Activated naive CD4-positive, alpha-beta T cell treated with Interleukin-2 at 50 U/mL for 16 hours (primary cell): ENCODE data around the gene AKAP14.
"Not testable (repeated sequence)": the region's sequence is repeated elsewhere in the genome, so short reads cannot be mapped to it uniquely, and the experiment has no call there.

ENCODE experiments used
- DNase-seq: peaks from one replicate; pipeline ENCODE4 v3.0.0-alpha.2; 2020

Gene AKAP14

DNA sequence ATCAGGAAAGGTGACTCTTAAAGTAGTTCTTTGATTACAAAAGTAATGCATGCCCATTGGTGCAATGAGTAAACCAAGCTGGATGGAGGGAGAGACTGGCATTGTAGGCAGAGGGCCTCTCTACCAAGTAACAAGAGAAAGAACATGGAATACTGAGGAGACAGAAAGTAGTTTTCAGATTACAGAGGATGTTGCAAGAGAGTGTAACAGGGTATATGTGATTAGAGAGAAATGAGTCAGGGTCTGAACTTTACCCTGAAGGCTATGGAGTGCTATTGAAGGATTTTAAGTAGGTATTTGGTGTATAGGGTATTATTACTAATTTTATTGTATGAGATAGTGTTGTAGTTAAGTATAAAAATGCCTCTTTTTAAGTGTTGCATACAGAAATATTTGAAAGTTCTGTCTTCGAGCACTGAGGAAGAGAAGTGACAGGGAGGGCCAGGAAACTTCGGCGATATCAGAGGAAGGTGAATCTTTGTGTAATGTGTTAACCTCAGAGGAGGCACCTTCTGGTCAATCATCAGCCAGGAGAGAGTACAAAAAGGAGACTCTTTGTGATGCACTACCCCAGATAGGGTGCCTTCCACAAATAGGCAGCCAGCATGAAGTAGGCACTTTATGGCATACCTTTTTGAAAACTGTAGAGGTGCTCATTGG, 39.7 kb downstream of the AKAP14 start:
- no peak for DNase-seq

DNA sequence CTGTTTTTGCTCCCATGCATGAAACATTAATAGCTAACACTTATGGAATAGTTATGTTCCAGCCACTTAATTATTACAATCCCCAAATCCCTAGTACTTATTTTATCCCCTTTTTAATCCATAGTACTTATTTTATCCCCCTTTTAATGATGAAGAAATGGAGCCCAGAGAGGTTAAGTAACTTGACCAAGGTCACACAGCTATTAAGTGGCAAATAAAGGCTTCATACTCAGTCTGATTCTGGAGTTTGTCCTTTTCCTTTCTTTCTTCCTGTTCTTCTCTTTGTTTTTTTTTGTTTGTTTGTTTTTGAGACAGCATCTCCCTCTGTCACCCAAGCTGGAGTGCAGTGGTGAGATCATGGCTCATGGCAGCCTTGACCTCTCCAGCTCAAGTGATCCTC, 45.6 kb downstream of the AKAP14 start:
- DNase-seq: no peak

DNA sequence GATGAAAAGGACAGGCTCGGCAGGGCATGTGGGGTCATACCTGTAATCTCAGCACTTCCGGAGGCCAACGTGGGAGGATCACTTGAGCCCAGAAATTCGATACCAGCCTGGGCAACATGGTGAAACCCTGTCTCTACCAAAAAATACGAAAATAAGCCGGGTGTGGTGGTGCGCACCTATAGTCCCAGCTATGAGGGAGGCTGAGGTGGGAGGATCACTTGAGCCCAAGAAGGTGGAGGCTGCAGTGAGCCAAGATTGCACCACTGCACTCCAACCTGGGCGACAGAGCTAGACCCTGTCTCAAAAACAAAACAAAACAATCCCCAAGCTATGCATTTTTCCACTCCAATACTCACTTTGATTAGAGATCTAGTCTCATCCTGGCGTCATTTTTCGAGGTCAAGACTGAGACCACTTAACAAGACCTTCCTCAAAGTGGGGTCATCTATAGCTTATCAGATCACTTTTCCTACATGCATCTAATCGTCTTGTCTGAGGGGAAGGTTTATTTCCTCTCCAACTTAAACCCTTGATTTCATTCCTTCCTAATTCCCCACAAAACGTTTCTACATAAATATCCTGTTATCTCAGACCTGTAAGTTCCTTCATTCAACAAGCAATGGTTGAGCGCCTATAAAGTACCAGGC, 46.6 kb downstream of the AKAP14 start:
- DNase-seq: no peak

DNA sequence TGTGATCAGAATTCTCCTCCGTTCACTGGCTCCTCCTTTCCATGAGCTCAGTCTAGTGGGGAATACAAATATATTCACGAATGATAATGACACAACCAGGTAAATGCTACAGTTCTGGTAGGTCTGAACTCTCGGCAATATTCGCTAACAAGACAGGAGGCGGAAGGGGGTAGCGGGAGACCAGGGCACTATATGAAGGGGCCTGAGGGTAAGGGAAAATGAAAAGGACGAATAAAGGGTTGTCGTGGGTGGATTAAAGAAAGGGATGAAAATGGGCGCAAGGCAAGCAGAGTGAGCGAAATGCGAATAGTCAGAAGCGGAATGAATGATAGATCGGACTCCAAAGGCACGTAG, 47.1 kb downstream of the AKAP14 start:
- no peak for DNase-seq

DNA sequence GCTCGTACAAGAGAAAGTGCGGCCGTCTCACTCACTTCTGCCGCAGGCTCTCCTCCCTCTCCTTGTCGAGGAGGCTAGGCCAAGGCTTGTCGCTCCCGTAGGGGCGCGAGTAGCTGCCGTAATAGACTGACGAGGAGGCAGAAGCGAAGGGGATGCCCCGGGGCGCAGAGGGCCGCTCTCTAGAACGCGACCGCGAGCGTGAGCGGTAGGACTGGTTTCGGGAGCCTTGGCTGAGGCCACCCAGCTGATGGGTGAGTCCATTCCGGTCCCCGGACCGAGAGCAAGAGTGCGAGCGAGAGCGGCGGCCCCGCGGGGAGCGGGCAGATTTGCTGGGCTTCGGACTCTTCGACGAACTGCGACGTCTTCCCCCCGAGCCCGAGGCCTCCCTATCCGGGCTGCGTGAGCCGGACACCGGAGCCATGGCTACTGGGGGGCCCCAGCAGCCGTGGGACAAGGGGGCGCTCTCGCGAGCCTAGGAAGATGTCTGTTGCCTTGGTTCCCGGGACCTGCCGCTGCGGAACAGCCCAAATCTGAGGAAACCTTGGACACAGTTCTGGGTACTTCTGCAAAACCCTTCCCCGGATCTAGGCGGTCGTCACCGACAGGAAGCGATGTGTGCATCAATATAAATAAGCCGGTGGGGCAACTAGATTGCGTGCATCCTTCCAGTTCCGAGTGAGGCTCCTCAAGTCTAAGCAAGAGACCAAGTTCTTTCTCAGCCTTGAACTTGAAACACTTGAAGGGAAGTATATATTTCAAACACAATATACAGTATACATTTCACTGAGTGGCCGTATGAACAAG, 47.7 kb downstream of the AKAP14 start, which contains the start of gene NKAP:
Gene NKAP (minus strand): TSS at position 567 of the 804 bp plus-strand sequence. CDS start 146 bp downstream, at position 421.
- DNase-seq: peak; percentile 83

DNA sequence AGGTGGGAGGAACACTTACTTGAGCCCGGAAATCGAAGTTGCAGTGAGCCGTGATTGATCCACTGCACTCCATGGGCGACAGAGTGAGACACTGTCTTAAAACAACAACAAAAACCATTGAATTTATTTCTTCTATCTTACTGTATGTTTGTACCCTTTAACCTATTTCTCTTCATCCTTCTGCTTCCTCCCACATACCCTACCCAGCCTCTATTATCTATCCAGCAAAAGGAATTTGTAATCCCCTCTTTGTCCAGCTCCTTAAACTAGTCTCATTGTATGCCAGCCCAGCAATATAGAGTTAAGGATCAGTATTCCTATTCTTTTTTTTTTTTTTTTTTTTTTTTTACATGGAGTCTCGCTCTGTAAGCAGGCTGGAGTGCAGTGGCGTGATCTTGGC, 49.8 kb downstream of the AKAP14 start:
- no peak for DNase-seq

DNA sequence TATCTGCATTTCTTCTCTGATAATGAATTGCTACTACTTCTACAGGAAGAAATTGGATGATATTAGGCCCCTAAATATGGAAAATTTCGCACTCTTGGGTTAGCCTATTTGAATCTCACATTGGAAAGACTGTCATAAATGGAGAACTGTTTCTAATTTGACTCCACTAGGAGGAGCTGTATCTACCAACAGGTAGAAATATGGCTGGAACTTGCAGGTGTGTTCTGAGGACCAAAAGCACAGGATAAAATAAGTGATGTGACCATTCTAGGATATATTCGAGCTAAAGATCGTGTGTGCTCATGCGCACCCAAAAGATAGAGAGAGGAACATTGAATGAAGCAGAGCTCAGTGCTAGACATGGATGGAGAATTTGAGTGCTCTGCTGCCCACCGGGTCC, 52.7 kb downstream of the AKAP14 start:
- DNase-seq: no peak

DNA sequence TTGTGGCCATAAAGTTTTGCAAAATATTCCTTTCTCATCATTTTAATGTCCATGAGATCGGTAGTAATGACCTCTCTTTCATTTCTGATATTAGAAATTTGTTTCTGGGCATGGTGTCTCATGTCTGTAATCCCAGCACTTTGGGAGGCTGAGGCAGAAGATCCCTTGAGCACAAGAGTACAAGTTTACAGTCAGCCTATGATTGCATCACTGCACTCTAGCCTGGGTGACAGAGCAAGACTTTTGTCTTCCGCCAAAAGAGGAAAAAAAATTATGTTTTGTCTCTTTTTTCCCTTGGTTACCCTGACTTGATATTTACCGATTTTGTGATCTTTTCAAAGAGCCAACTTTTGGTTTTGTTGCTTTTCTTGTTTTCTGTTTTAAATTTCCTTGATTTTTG, 58.7 kb downstream of the AKAP14 start:
- no peak for DNase-seq

DNA sequence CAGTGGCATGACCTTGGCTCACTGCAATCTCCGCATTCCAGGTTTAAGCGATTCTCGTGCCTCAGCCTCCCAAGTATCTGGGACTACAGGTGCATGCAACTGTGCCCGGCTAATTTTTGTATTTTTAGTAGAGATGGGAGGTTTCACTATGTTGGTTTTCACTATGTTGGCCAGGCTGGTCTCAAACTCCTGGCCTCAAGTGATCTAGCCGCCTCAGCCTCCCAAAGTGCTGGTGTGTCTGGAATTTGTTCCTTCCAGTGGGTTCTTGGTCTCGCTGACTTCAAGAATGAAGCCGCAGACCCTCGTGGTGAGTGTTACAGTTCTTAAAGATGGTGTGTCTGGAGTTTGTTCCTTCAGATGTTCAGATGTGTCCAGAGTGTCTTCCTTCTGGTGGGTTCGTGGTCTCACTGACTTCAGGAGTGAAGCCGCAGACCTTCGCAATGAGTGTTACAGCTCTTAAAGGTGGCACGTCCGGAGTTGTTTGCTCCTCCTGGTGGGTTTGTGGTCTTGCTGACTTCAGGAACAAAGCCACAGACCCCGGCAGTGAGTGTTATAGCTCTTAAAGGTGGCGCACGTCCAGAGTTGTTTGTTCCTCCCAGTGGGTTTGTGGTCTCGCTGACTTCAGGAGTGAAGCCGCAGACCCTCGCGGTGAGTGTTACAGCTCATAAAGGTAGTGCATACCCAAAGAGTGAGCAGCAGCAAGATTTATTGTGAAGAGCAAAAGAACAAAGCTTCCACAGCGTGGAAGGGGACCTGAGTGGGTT, 60.3 kb downstream of the AKAP14 start:
- DNase-seq: peak; percentile 17

DNA sequence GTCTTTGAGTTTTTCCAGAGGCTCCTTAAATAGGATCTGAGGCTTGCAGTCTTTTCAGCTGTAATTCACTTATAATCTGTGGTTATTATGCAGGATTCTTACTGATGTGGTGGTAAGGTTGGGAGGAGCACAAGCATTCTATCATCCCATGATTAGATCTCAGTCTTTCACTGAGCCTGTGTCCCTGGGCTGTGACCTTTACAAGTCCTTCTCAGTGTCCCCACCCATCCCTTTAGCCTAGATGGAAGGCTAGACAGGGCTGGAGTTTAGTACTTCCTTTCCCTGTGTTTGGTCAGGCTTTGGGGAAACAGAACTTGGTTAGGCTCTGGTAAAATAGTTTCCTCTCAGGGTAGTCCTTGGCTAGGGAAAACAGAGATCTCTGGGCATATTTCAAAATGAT, 64.9 kb downstream of the AKAP14 start:
- DNase-seq: no peak

DNA sequence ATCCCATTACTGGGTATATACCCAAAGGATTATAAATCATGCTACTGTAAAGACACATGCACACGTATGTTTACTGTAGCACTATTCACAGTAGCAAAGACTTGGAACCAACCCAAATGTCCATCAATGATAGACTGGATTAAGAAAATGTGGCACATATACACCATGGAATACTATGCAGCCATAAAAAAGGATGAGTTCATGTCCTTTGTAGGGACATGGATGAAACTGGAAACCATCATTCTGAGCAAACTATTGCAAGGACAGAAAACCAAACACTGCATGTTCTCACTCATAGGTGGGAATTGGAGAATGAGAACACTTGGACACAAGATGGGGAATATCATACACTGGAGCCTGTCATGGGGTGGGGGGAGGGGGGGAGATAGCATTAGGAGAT, 71.1 kb downstream of the AKAP14 start:
- DNase-seq: not testable (repeated sequence)
